ENCODE data around the gene MACROD1. TPM values are rescaled to one million over a fixed set of nuclear protein-coding genes. Genes with fewer than 3 reads are reported as not detected.

Gene MACROD1
- total RNA-seq, 1 experiment from 2014 or later: 36.9 TPM

GRCh38 chr11:64136765-64137441 lies 29.0 kb downstream of the MACROD1 start:
- no peak for DNase-seq (ENCODE audit: low spot score)

More at GRCh38 chr11:64136765-64137441, 29.0 kb downstream of the MACROD1 start:
- H3K4me3 Mint-ChIP-seq: no peak overlapping the region
- ChIA-PET CTCF (interaction anchor here (0.8 to 2.3 kb wide), 6 partner anchors 11 to 204 kb away, joined by 3 to 7 read pairs (median 5); no protein-coding TSS in a partner anchor), POLR2A (no interaction called here)
- H3K36me3 Mint-ChIP-seq: no peaks in the 10 kb centered on the region
- ATAC-seq: no peak
- H3K27ac Mint-ChIP-seq: no peak overlapping the region
- TF ChIP-seq ARID4B (CRISPR knock-in tag; IDR thresholded peaks at IDR 0.05; ENCODE audit: borderline replicate concordance): no peak
- no peak for TF ChIP-seq MYBL2 (CRISPR knock-in tag; IDR thresholded peaks at IDR 0.05)
- no peak for TF ChIP-seq MAX (CRISPR knock-in tag; IDR thresholded peaks at IDR 0.05)
- no peak for TF ChIP-seq KAT7 (CRISPR knock-in tag; IDR thresholded peaks at IDR 0.05; ENCODE audit: borderline replicate concordance)
- no peak for TF ChIP-seq TP53 (CRISPR knock-in tag; IDR thresholded peaks at IDR 0.05)
- no peak for TF ChIP-seq ZNF425 (CRISPR knock-in tag; conservative IDR thresholded peaks at IDR 0.05)
- no peak for TF ChIP-seq ATF6 (CRISPR knock-in tag; IDR thresholded peaks at IDR 0.05)
- no peak for TF ChIP-seq ZNF396 (CRISPR knock-in tag; IDR thresholded peaks at IDR 0.05; ENCODE audit: borderline replicate concordance)
- no peak for TF ChIP-seq ATF3 (CRISPR knock-in tag; conservative IDR thresholded peaks at IDR 0.05)
- TF ChIP-seq ZNF416 (CRISPR knock-in tag; IDR thresholded peaks at IDR 0.05): no peak
- no peaks in the 10 kb centered on the region for H3K9me3 Mint-ChIP-seq
- H3K27me3 Mint-ChIP-seq (ENCODE audit: low read depth): peaks cover 60% of the 10 kb centered on the region
- peaks cover 7% of the 10 kb centered on the region for H3K4me1 Mint-ChIP-seq

Measured in WTC11 (cell line).